ENCODE measurements around the gene SARDH.

SARDH gene

DNA sequence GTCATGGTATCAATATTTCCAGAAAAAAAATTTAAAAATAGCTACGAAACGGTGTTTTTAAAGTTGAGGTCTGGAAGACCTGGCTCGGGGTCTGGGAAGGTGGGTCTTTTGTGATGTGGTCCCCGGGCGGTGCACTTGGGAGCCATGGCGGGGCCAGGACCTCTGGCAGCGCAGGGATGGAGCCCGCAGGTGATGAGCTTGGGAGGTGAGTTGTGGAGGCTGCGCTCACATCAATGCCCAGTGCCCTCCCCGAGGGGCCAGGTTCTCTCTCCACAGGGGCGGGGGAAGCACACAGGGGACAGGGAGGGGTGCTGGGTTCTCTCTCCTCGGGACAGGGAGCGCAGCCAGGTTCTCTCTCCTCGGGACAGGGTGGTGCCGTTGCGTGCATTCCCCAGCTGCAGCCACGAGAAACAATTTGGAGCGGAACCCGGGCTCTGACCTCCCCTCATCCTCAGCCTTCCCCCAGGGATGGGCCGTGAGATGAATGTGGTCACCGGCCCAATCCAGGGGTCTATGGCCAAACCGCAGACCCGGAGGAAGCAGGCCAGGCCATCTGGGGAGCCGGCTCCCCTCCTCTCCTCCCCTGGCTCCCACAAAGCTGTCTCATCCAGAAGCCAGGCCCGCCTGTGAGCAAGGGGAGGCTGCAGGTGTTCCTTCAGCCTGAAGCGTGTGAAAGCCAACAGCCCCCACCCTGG is 76.2 kb downstream of the SARDH start:
- H3K4me3 ChIP-seq (ENCODE audit: low read depth, low read length), result no peak overlapping the region

DNA sequence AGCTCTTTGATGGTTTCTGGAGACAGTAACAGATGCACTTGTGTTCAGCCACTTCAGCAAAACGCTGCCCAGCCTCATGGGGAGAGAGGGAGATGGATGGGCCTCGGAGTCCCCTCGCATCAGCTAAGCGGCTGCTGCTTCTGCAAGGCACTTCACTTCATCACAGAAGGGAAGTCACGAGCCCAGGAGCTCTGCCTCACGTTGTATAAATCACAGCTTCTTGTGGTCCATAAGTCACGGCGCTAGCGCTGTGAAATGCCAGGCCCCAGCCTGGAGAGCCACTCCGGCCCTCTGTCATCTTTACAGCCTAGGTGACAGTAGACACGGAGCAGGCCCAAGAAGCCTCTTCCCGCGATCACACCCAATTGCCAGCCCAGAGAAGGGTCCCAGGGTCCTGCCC is 78.6 kb downstream of the SARDH start:
- Histone ChIP-seq H3K4me3 (ENCODE audit: low read depth, low read length) (no peak overlapping the region), H3K4me1 (ENCODE audit: control insufficient read depth, insufficient read depth, low read length) (peaks cover 3% of the 10 kb centered on the region), H3K27ac (ENCODE audit: extremely low read depth, low read depth, low read length) (no peak overlapping the region), H3K9me3 (ENCODE audit: control insufficient read depth, insufficient read depth, low read depth, low read length) (no peaks in the 10 kb centered on the region), H3K36me3 (ENCODE audit: control insufficient read depth in 2 of 2, insufficient read depth in 1 of 2, low read length in 2 of 2) (no peaks in the 10 kb centered on the region)
- POLR2A ChIA-PET, result interaction anchor here (1.0 kb wide), 1 partner anchor 48 kb away, joined by 3 read pairs; no protein-coding TSS in a partner anchor
- CTCF ChIA-PET, result interaction anchor here (0.7 to 1.8 kb wide), 6 partner anchors 13 to 452 kb away, joined by 3 to 10 read pairs (median 3); no protein-coding TSS in a partner anchor
- no peak for TF ChIP-seq ZNF112 (tag by site-specific recombination; IDR thresholded peaks at IDR 0.05)
- no peak for TF ChIP-seq KLF1 (tag by site-specific recombination; IDR thresholded peaks at IDR 0.05)
- TF ChIP-seq, protein P1, sequence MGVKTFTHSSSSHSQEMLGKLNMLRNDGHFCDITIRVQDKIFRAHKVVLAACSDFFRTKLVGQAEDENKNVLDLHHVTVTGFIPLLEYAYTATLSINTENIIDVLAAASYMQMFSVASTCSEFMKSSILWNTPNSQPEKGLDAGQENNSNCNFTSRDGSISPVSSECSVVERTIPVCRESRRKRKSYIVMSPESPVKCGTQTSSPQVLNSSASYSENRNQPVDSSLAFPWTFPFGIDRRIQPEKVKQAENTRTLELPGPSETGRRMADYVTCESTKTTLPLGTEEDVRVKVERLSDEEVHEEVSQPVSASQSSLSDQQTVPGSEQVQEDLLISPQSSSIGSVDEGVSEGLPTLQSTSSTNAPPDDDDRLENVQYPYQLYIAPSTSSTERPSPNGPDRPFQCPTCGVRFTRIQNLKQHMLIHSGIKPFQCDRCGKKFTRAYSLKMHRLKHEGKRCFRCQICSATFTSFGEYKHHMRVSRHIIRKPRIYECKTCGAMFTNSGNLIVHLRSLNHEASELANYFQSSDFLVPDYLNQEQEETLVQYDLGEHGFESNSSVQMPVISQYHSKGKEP (tag by site-specific recombination; IDR thresholded peaks at IDR 0.05), result no peak
- no peak for TF ChIP-seq ZNF660 (tag by site-specific recombination; IDR thresholded peaks at IDR 0.05)
- TF ChIP-seq, protein P2, sequence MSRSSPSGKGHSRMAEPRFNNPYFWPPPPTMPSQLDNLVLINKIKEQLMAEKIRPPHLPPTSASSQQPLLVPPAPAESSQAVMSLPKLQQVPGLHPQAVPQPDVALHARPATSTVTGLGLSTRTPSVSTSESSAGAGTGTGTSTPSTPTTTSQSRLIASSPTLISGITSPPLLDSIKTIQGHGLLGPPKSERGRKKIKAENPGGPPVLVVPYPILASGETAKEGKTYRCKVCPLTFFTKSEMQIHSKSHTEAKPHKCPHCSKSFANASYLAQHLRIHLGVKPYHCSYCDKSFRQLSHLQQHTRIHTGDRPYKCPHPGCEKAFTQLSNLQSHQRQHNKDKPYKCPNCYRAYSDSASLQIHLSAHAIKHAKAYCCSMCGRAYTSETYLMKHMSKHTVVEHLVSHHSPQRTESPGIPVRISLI (tag by site-specific recombination; IDR thresholded peaks at IDR 0.05), result no peak
- no peak for TF ChIP-seq FEZF1 (tag by site-specific recombination; IDR thresholded peaks at IDR 0.05)
- TF ChIP-seq, protein P3, sequence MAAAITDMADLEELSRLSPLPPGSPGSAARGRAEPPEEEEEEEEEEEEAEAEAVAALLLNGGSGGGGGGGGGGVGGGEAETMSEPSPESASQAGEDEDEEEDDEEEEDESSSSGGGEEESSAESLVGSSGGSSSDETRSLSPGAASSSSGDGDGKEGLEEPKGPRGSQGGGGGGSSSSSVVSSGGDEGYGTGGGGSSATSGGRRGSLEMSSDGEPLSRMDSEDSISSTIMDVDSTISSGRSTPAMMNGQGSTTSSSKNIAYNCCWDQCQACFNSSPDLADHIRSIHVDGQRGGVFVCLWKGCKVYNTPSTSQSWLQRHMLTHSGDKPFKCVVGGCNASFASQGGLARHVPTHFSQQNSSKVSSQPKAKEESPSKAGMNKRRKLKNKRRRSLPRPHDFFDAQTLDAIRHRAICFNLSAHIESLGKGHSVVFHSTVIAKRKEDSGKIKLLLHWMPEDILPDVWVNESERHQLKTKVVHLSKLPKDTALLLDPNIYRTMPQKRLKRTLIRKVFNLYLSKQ (tag by site-specific recombination; IDR thresholded peaks at IDR 0.05; ENCODE audit: borderline replicate concordance), result no peak
- no peak for TF ChIP-seq ZNF747 (tag by site-specific recombination; IDR thresholded peaks at IDR 0.05)
- TF ChIP-seq ZNF423 (tag by site-specific recombination; IDR thresholded peaks at IDR 0.05), result no peak
- no peak for TF ChIP-seq GLIS1 (tag by site-specific recombination; IDR thresholded peaks at IDR 0.05)

More for the DNA sequence above, 76.2 kb downstream of the SARDH start:
- peaks cover 3% of the 10 kb centered on the region for H3K4me1 ChIP-seq (ENCODE audit: control insufficient read depth, insufficient read depth, low read length)
- ChIA-PET CTCF (interaction anchor here (0.6 to 1.0 kb wide), 2 partner anchors 56 to 412 kb away, joined by 4 to 6 read pairs; no protein-coding TSS in a partner anchor), POLR2A (no interaction called here)
- no peaks in the 10 kb centered on the region for H3K36me3 ChIP-seq (ENCODE audit: control insufficient read depth in 2 of 2, insufficient read depth in 1 of 2, low read length in 2 of 2)
- TF ChIP-seq ZNF596 (tag by site-specific recombination; IDR thresholded peaks at IDR 0.05) (no peak), ZXDB (tag by site-specific recombination; IDR thresholded peaks at IDR 0.05) (no peak), ZNF660 (tag by site-specific recombination; IDR thresholded peaks at IDR 0.05) (no peak), ZNF121 (tag by site-specific recombination; IDR thresholded peaks at IDR 0.05) (no peak), REPIN1 (tag by site-specific recombination; IDR thresholded peaks at IDR 0.05; ENCODE audit: low read depth) (no peak), MZF1 (tag by site-specific recombination; IDR thresholded peaks at IDR 0.05; ENCODE audit: borderline replicate concordance) (no peak), ZBTB1 (tag by site-specific recombination; IDR thresholded peaks at IDR 0.05) (no peak), ZNF664 (tag by site-specific recombination; IDR thresholded peaks at IDR 0.05) (no peak), OSR2 (tag by site-specific recombination; IDR thresholded peaks at IDR 0.05) (no peak), ZFHX2 (tag by site-specific recombination; conservative IDR thresholded peaks at IDR 0.05) (no peak), ZNF529 (tag by site-specific recombination; IDR thresholded peaks at IDR 0.05; ENCODE audit: insufficient replicate concordance) (no peak), SP3 (tag by site-specific recombination; IDR thresholded peaks at IDR 0.05) (no peak), ZNF366 (tag by site-specific recombination; conservative IDR thresholded peaks at IDR 0.05) (no peak), ZBTB17 (tag by site-specific recombination; IDR thresholded peaks at IDR 0.05) (no peak)
- TF ChIP-seq, protein P4, sequence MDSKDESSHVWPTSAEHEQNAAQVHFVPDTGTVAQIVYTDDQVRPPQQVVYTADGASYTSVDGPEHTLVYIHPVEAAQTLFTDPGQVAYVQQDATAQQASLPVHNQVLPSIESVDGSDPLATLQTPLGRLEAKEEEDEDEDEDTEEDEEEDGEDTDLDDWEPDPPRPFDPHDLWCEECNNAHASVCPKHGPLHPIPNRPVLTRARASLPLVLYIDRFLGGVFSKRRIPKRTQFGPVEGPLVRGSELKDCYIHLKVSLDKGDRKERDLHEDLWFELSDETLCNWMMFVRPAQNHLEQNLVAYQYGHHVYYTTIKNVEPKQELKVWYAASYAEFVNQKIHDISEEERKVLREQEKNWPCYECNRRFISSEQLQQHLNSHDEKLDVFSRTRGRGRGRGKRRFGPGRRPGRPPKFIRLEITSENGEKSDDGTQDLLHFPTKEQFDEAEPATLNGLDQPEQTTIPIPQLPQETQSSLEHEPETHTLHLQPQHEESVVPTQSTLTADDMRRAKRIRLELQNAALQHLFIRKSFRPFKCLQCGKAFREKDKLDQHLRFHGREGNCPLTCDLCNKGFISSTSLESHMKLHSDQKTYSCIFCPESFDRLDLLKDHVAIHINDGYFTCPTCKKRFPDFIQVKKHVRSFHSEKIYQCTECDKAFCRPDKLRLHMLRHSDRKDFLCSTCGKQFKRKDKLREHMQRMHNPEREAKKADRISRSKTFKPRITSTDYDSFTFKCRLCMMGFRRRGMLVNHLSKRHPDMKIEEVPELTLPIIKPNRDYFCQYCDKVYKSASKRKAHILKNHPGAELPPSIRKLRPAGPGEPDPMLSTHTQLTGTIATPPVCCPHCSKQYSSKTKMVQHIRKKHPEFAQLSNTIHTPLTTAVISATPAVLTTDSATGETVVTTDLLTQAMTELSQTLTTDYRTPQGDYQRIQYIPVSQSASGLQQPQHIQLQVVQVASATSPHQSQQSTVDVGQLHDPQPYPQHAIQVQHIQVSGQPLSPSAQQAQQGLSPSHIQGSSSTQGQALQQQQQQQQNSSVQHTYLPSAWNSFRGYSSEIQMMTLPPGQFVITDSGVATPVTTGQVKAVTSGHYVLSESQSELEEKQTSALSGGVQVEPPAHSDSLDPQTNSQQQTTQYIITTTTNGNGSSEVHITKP (tag by site-specific recombination; IDR thresholded peaks at IDR 0.05), result no peak
- TF ChIP-seq, protein P5, sequence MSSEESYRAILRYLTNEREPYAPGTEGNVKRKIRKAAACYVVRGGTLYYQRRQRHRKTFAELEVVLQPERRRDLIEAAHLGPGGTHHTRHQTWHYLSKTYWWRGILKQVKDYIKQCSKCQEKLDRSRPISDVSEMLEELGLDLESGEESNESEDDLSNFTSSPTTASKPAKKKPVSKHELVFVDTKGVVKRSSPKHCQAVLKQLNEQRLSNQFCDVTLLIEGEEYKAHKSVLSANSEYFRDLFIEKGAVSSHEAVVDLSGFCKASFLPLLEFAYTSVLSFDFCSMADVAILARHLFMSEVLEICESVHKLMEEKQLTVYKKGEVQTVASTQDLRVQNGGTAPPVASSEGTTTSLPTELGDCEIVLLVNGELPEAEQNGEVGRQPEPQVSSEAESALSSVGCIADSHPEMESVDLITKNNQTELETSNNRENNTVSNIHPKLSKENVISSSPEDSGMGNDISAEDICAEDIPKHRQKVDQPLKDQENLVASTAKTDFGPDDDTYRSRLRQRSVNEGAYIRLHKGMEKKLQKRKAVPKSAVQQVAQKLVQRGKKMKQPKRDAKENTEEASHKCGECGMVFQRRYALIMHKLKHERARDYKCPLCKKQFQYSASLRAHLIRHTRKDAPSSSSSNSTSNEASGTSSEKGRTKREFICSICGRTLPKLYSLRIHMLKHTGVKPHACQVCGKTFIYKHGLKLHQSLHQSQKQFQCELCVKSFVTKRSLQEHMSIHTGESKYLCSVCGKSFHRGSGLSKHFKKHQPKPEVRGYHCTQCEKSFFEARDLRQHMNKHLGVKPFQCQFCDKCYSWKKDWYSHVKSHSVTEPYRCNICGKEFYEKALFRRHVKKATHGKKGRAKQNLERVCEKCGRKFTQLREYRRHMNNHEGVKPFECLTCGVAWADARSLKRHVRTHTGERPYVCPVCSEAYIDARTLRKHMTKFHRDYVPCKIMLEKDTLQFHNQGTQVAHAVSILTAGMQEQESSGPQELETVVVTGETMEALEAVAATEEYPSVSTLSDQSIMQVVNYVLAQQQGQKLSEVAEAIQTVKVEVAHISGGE (tag by site-specific recombination; conservative IDR thresholded peaks at IDR 0.05; ENCODE audit: low read depth), result no peak
- TF ChIP-seq, protein P6, sequence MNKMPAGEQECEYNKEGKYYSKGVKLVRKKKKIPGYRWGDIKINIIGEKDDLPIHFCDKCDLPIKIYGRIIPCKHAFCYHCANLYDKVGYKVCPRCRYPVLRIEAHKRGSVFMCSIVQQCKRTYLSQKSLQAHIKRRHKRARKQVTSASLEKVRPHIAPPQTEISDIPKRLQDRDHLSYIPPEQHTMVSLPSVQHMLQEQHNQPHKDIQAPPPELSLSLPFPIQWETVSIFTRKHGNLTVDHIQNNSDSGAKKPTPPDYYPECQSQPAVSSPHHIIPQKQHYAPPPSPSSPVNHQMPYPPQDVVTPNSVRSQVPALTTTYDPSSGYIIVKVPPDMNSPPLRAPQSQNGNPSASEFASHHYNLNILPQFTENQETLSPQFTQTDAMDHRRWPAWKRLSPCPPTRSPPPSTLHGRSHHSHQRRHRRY (tag by site-specific recombination; IDR thresholded peaks at IDR 0.05), result no peak
- no peaks in the 10 kb centered on the region for H3K9me3 ChIP-seq (ENCODE audit: control insufficient read depth, insufficient read depth, low read depth, low read length)
- no peak overlapping the region for H3K27ac ChIP-seq (ENCODE audit: extremely low read depth, low read depth, low read length)

Measured in HEK293 (cell line).